K562 (cell line): ENCODE data around the gene SPATA16. TPM values are rescaled to one million over a fixed set of nuclear protein-coding genes. Genes with fewer than 3 reads are reported as not detected.

Source experiments
- ARID1B ChIP-seq: fragments of 450-650 bp; IDR thresholded peaks from 2 replicates; pipeline ENCODE4 v1.6.1; 2016; ENCODE audit warnings: antibody characterized with exemption, mild to moderate bottlenecking, inconsistent platforms
- BACH1 ChIP-seq: fragments of 200-800 bp; sonication (Bioruptor generic); IDR thresholded peaks from 2 replicates; pipeline ENCODE4 v1.6.1; 2016; ENCODE audit warnings: missing genetic modification characterization, missing compliant biosample characterization
- C11orf30 ChIP-seq: fragments of 450-650 bp; IDR thresholded peaks from 2 replicates; pipeline ENCODE4 v1.6.1; 2016; ENCODE audit warnings: low read depth, mild to moderate bottlenecking
- ETV5 ChIP-seq: sonication (generic); formaldehyde crosslinking; IDR thresholded peaks from 2 replicates; pipeline ENCODE4 v1.4.0; 2020; ENCODE audit warnings: low read depth, mild to moderate bottlenecking, missing genetic modification reagents
- FOSL1 ChIP-seq: fragments of 200-800 bp; sonication (Bioruptor generic); conservative IDR thresholded peaks from 2 replicates; pipeline ENCODE4 v1.6.1; 2016; ENCODE audit warnings: missing genetic modification characterization, missing compliant biosample characterization
- MAFG ChIP-seq: fragments of 450-650 bp; conservative IDR thresholded peaks from 2 replicates; pipeline ENCODE4 v1.6.1; 2016; ENCODE audit warnings: missing genetic modification characterization, missing compliant biosample characterization
- NCOA6 ChIP-seq: fragments of 450-650 bp; IDR thresholded peaks from 2 replicates; pipeline ENCODE4 v1.6.1; 2017; ENCODE audit warnings: mild to moderate bottlenecking
- NFE2 ChIP-seq: IDR thresholded peaks from 2 replicates; pipeline ENCODE4 v1.6.1; 2014; ENCODE audit warnings: antibody characterized with exemption, low read depth
- POLR2A ChIP-seq: fragments of 450-650 bp; conservative IDR thresholded peaks from 2 replicates; pipeline ENCODE4 v1.6.1; 2016
- TAF9B ChIP-seq: fragments of 450-650 bp; IDR thresholded peaks from 2 replicates; pipeline ENCODE4 v1.6.1; 2018; ENCODE audit warnings: mild to moderate bottlenecking; ENCODE audit not compliant: partially characterized antibody
- ZNF316 ChIP-seq: fragments of 450-650 bp; IDR thresholded peaks from 2 replicates; pipeline ENCODE4 v1.6.1; 2016
- polyA plus RNA-seq, 8 experiments: library from polyadenylated mRNA; depleted of rRNA in 4 of 8; stranded (reverse) in 5 of 8; unstranded in 3 of 8; fragments of >200 nt; fragmentation: Nextera tagmentation in 2 of 8; fragmentation: Illumina TruSeq in 1 of 8; extraction: Ambion mirVana in 2 of 8; extraction: Trizol in 1 of 8; gene quantifications; 2 replicates each; pipeline versions ENCODE4 v1.2.1 to v1.2.3, GENCODE V29; 2011 to 2014; ENCODE audit warnings: inconsistent platforms in 1 of 8, missing spikeins in 1 of 8
- total RNA-seq, 7 experiments: library from RNA; depleted of rRNA in 6 of 7; stranded (reverse); fragments of >200 nt in 6 of 7; fragmentation: Illumina TruSeq in 2 of 7; extraction: Trizol in 2 of 7; gene quantifications; 2 replicates each; pipeline versions ENCODE4 v1.2.1 to v1.2.3, GENCODE V29; 2011 to 2021; ENCODE audit warnings: low replicate concordance in 1 of 7
- TF ChIP-seq, protein P1 (sequence below), 2 experiments: IDR thresholded peaks in 1 of 2; conservative IDR thresholded peaks in 1 of 2; 2 replicates each; pipeline ENCODE4 v1.6.1; 2016; ENCODE audit warnings: low read depth in 2 of 2, mild to moderate bottlenecking in 1 of 2, missing compliant biosample characterization in 1 of 2, missing genetic modification characterization in 1 of 2, moderate library complexity in 1 of 2
- TF ChIP-seq, protein P2 (sequence below): fragments of 250-450 bp; sonication (Bioruptor Pico); IDR thresholded peaks from 2 replicates; pipeline ENCODE4 v1.4.0; 2020; ENCODE audit warnings: mild to moderate bottlenecking, moderate library complexity
- TF ChIP-seq, protein P3 (sequence below), 2 experiments: fragments of 450-650 bp in 1 of 2; sonication (generic) in 1 of 2; formaldehyde crosslinking in 1 of 2; IDR thresholded peaks in 1 of 2; conservative IDR thresholded peaks in 1 of 2; 2 replicates each; pipeline versions ENCODE4 v1.6.1 to v1.8.1; 2016 to 2023; ENCODE audit warnings: mild to moderate bottlenecking in 2 of 2, moderate library complexity in 2 of 2, inconsistent platforms in 1 of 2, missing genetic modification reagents in 1 of 2
- TF ChIP-seq, protein P4 (sequence below): sonication (generic); IDR thresholded peaks from 2 replicates; pipeline ENCODE4 v1.6.1; 2016
- TF ChIP-seq, protein P5 (sequence below): fragments of 250-450 bp; sonication (Bioruptor Pico); IDR thresholded peaks from 2 replicates; pipeline ENCODE4 v1.4.0; 2020; ENCODE audit warnings: mild to moderate bottlenecking
- TF ChIP-seq, protein P6 (sequence below): fragments of 450-650 bp; formaldehyde crosslinking; IDR thresholded peaks from 2 replicates; pipeline ENCODE4 v1.4.0; 2022; ENCODE audit warnings: missing genetic modification characterization

SPATA16 gene
- total and polyA plus RNA-seq, 9 of the 15 experiments (the other 6 are each of a cell fraction or from before 2014, with no cell fraction given) = not detected

DNA sequence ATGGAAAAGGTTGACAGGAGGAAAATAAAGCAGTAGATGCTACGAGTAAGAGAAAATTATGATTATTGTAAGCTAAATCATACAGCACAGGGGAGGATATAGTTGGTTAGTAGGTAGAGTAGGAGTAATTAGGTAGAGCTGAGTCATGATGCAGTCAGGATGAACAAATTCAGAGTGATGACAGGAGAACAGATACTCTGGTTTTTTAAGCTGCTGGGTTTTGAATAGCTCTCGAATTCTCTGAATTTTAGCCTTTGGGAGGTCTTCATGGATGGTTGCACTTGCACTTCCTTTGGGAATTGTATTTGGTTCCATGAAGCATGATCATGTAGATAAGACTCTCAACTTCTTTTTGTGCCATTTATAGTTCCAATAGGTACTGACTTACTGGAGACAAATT lies 294.3 kb downstream of the SPATA16 start (continued):
- TF ChIP-seq ZNF316 = peak; percentile 88
- TF ChIP-seq FOSL1 (tag) = peak; percentile 59
- no peak for TF ChIP-seq POLR2A
- TF ChIP-seq, protein P1, sequence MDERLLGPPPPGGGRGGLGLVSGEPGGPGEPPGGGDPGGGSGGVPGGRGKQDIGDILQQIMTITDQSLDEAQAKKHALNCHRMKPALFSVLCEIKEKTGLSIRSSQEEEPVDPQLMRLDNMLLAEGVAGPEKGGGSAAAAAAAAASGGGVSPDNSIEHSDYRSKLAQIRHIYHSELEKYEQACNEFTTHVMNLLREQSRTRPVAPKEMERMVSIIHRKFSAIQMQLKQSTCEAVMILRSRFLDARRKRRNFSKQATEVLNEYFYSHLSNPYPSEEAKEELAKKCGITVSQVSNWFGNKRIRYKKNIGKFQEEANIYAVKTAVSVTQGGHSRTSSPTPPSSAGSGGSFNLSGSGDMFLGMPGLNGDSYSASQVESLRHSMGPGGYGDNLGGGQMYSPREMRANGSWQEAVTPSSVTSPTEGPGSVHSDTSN (CRISPR knock-in tag; IDR thresholded peaks at IDR 0.05; ENCODE audit: low read depth) = no peak
- TF ChIP-seq, protein P1 (tag; conservative IDR thresholded peaks at IDR 0.05; ENCODE audit: low read depth) = peak; percentile 74
- TF ChIP-seq NFE2 = peak; percentile 89
- TF ChIP-seq, protein P2, sequence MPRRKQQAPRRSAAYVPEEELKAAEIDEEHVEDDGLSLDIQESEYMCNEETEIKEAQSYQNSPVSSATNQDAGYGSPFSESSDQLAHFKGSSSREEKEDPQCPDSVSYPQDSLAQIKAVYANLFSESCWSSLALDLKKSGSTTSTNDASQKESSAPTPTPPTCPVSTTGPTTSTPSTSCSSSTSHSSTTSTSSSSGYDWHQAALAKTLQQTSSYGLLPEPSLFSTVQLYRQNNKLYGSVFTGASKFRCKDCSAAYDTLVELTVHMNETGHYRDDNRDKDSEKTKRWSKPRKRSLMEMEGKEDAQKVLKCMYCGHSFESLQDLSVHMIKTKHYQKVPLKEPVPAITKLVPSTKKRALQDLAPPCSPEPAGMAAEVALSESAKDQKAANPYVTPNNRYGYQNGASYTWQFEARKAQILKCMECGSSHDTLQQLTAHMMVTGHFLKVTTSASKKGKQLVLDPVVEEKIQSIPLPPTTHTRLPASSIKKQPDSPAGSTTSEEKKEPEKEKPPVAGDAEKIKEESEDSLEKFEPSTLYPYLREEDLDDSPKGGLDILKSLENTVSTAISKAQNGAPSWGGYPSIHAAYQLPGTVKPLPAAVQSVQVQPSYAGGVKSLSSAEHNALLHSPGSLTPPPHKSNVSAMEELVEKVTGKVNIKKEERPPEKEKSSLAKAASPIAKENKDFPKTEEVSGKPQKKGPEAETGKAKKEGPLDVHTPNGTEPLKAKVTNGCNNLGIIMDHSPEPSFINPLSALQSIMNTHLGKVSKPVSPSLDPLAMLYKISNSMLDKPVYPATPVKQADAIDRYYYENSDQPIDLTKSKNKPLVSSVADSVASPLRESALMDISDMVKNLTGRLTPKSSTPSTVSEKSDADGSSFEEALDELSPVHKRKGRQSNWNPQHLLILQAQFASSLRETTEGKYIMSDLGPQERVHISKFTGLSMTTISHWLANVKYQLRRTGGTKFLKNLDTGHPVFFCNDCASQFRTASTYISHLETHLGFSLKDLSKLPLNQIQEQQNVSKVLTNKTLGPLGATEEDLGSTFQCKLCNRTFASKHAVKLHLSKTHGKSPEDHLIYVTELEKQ = no peak
- TF ChIP-seq, protein P3, sequence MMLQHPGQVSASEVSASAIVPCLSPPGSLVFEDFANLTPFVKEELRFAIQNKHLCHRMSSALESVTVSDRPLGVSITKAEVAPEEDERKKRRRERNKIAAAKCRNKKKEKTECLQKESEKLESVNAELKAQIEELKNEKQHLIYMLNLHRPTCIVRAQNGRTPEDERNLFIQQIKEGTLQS (IDR thresholded peaks at IDR 0.05) = peak; percentile 66
- TF ChIP-seq, protein P3 (CRISPR knock-in tag; conservative IDR thresholded peaks at IDR 0.05) = no peak
- no peak for TF ChIP-seq TAF9B
- TF ChIP-seq, protein P4, sequence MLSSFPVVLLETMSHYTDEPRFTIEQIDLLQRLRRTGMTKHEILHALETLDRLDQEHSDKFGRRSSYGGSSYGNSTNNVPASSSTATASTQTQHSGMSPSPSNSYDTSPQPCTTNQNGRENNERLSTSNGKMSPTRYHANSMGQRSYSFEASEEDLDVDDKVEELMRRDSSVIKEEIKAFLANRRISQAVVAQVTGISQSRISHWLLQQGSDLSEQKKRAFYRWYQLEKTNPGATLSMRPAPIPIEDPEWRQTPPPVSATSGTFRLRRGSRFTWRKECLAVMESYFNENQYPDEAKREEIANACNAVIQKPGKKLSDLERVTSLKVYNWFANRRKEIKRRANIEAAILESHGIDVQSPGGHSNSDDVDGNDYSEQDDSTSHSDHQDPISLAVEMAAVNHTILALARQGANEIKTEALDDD = 0 out of 2 replicates have a peak, but pooled peaks have one; percentile 44
- peak; percentile 60 for TF ChIP-seq ARID1B
- TF ChIP-seq MAFG (tag) = peak; percentile 67
- TF ChIP-seq NCOA6 = no peak
- TF ChIP-seq, protein P5, sequence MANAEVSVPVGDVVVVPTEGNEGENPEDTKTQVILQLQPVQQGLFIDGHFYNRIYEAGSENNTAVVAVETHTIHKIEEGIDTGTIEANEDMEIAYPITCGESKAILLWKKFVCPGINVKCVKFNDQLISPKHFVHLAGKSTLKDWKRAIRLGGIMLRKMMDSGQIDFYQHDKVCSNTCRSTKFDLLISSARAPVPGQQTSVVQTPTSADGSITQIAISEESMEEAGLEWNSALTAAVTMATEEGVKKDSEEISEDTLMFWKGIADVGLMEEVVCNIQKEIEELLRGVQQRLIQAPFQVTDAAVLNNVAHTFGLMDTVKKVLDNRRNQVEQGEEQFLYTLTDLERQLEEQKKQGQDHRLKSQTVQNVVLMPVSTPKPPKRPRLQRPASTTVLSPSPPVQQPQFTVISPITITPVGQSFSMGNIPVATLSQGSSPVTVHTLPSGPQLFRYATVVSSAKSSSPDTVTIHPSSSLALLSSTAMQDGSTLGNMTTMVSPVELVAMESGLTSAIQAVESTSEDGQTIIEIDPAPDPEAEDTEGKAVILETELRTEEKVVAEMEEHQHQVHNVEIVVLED (CRISPR knock-in tag) = no peak
- TF ChIP-seq ETV5 (CRISPR knock-in tag) = no peak
- TF ChIP-seq, protein P6, sequence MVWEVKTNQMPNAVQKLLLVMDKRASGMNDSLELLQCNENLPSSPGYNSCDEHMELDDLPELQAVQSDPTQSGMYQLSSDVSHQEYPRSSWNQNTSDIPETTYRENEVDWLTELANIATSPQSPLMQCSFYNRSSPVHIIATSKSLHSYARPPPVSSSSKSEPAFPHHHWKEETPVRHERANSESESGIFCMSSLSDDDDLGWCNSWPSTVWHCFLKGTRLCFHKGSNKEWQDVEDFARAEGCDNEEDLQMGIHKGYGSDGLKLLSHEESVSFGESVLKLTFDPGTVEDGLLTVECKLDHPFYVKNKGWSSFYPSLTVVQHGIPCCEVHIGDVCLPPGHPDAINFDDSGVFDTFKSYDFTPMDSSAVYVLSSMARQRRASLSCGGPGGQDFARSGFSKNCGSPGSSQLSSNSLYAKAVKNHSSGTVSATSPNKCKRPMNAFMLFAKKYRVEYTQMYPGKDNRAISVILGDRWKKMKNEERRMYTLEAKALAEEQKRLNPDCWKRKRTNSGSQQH (CRISPR knock-in tag) = no peak
- TF ChIP-seq BACH1 (tag) = peak; percentile 54; the same call in 1 of the 2 replicates
- TF ChIP-seq C11orf30 = peak; percentile 82
